Stimulated activated CD4-positive, alpha-beta T cell treated with anti-CD3 and anti-CD28 coated beads, TNF-alpha, amount 100 ng/mL, for 24 hours (primary cell): Measurements from ENCODE around the gene STN1.

ENCODE experiments used
- DNase-seq, 3 experiments: peaks; one replicate each; pipeline ENCODE4 v3.0.0-alpha.2; 2020; ENCODE audit warnings: low read depth in 3 of 3

The STN1 gene

GRCh38 chr10:103894441-103894864 is 23.5 kb downstream of the STN1 start:
- no peak for DNase-seq

DNA sequence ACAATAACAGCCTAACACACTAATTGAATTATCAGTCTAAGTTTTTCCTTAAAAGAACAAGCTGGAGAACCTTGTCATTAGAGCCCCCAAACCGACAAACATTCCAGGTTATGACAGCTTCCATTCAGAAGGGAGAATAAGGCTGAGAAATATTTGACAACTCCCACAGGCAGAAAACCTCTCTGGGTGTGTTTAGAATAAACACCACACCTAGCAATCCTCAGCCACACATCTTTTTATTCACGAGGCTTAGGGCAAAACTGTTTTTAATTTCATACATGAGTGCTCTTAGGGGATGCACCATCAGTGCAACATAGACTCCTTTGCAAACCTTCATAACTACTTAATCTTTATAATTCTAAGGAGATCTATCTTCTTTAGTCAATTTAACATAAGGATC is 24.2 kb downstream of the STN1 start:
- no peak for DNase-seq

- DNase-seq: no peak
Observed at GRCh38 chr10:103892181-103892580, 25.8 kb downstream of the STN1 start.

DNA sequence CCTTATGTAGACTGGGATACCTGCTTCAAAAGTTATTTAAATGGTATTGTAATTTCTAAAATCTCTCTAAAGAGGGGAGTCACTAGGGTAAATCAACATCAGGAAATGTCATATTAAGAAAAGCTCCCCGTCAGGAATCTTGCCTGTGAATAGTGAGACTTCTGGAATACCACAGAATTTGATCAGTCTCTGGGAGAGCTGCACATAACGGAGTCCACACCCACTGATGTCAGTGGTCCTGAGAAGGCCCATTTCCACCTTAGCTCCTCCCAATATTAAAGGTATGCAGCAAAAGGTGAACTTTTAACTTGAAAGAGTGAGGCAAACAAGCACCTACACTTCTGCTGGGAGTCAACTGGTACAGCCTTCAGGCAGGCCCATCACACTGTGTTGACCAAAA is 27.3 kb downstream of the STN1 start:
- no peak for DNase-seq

DNA sequence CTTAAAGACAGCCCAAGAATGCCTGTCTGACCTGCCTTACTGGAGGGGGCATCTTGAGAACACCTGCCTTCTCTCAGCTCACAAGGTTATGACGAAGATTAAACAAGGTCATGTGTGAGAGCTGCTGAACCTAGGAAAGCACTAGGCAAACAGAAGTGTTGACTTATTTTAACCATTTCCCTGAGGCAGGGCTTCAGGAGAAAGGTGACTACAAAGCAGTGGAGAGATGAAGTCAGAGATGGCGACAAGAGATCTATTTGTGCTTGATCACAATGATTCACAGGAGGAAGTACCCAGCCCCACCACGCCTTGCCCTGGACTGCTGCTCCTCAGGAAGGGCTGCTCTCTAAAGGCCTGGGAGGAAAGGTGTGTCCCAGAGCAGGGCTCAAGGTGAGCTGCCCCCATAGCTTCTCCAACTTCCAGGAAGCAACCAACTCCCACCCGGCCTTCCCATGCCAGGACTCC is 27.8 kb downstream of the STN1 start:
- DNase-seq: peak in 1 of 3 experiments; percentile 24

- no peak for DNase-seq
Observed at GRCh38 chr10:103889121-103889720, 28.8 kb downstream of the STN1 start.

- DNase-seq: no peak
Observed at GRCh38 chr10:103888113-103888841, 29.7 kb downstream of the STN1 start.

GRCh38 chr10:103885617-103886016 is 32.4 kb downstream of the STN1 start:
- no peak for DNase-seq

DNA sequence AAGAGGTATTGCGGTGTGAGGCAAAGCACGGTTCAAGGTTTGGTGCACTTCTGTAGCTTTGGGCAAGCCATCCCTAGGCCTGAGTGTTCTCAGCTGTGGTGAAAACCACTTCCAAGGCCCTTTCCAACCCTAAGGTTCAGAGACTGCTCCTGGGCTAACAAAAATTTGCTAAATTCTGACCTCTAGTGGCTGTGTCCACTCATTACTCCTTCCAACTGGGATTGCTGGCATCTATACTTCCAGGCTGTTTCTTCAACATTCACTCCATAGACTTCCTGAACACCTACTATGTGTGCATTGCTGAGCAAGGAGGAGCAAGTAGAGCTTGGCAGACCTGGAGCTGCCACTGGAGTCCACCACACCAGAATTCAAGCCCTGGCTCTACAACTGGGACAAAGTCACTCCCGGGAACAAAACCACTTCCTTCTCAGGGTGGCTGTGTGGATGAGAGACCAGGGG is 33.3 kb downstream of the STN1 start:
- DNase-seq: no peak

DNA sequence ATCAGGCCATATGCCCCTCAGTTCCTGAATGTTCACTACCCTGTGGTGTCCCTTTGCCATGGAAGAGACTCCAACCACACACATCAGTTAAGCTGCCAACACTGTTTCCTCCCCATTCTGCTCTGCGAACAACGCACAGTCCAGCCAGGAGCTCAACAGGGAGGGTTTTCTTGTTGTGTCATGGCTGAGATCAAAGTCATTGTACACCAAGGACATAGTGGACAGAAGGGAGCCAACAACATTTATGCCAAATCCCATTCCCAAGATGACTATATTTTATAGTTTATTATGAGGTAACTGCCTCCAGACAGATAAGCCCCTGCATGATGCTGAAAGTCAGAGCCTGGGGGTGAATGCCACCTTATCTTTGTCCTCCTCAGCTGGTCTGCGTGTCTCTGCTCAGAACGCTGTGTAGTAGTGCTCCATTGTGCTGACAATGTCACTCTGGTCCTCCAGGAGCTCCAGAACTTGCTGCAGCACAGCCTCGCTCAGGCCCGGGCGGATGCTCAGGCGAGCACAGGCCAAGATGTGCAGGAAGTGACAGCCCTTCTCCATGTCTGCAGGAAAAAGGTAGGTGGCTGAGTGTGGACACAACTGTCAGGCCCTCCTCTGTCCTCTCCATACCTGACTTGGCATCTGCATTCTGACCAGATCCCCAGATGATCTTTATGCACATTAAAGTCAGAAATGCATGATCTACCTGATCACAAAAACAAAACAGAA is 35.5 kb downstream of the STN1 start:
- DNase-seq: no peak

DNA sequence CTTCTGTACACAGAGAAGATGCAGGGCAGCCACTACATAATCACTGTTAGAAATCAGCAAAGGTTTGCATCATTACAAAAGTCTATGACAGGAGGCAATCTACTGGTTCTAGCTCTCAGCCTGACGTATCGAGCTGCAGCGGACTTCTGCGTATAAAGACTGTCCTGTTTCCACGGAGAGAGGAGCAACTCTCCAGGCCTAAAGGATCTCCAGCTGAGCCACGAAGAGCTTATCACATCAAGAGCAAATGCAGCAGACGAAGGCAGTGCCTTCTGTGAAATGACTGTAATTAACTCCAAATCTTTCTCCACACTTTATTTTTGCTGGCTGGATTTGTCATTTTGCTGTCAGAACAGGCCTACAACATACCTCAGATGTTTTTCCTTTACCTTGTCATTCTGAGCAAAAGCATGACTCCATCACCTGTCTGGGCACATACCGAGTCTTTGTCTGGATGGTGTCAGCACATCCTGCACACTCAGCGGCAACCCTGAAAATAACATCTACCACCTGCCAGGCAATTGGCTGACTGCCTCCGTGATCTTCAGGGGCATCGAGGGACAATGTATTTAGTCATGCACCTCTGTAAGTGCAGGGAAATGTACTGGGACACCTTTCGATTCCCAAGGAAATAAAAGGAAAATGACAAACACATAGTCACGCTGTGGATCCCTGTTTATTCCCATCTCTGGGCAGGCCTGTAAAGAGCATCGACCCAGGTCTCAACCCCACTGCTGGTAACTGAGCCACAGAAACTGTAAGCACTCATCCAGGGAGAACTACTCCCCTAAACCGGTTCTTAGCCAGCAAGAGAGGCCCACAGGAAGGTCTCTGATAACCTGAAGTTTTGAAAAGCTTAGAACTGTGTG is 36.3 kb downstream of the STN1 start:
- DNase-seq: no peak

DNA sequence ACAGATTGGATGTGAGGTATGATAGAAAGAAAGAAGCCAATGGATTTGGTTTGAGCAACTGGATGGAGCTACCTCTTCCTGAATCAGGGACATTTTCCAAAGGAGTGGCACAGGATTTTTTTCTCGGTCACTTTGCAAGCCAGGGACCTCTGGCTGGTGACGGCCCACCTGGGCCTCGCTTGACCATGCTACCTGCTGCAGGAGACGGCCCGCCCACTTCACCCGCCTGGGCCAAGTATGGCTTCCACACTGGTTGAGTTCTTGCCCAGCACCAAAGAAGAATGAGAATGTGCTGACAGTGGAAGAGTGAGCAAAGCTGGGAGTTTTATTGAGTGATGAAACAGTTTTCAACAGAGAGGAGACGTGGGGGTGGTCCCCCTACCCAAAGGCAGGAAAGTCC is 38.2 kb downstream of the STN1 start:
- no peak for DNase-seq

DNA sequence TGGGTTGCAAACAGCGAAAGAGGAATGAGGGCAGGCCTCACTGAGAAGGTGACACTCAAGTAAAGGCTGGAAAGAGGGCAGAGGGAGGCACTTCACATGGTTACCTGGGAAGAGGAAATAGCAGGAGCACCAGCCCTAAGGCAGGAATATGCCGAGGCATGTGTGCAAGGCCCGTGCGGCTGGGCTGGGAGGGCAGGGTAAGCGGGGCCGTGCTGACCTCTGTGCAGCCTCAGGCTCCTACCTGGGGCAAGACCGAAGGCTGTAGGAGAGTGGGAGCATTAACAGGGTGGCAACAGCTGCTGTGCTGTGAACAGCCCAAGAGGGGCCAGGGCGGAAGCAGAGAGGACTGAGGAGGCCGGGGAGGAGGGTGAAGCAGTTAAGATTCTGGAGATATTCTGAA is 38.6 kb downstream of the STN1 start:
- DNase-seq: no peak

- no peak for DNase-seq
Observed at GRCh38 chr10:103877861-103878260, 40.1 kb downstream of the STN1 start.

- DNase-seq: no peak
Observed at GRCh38 chr10:103876155-103876554, 41.8 kb downstream of the STN1 start.

DNA sequence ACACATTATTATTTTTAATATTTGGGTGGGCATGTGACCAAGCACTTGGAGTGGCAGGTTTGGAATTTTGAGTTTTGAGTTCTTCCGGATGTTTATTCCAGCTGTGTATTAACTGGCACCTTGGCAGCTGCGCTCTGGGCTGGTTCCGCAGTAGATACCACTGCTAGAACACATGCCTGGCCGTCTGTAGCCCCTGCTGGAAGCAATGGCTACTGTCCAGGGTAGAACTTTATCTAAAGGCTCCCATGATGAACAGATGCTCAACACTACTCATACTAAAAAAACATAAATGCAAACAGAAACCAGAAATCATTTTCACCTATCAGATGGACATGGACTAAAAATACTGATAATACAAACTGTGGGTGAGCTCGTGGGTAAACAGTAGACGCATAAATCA is 43.3 kb downstream of the STN1 start:
- DNase-seq: no peak

DNA sequence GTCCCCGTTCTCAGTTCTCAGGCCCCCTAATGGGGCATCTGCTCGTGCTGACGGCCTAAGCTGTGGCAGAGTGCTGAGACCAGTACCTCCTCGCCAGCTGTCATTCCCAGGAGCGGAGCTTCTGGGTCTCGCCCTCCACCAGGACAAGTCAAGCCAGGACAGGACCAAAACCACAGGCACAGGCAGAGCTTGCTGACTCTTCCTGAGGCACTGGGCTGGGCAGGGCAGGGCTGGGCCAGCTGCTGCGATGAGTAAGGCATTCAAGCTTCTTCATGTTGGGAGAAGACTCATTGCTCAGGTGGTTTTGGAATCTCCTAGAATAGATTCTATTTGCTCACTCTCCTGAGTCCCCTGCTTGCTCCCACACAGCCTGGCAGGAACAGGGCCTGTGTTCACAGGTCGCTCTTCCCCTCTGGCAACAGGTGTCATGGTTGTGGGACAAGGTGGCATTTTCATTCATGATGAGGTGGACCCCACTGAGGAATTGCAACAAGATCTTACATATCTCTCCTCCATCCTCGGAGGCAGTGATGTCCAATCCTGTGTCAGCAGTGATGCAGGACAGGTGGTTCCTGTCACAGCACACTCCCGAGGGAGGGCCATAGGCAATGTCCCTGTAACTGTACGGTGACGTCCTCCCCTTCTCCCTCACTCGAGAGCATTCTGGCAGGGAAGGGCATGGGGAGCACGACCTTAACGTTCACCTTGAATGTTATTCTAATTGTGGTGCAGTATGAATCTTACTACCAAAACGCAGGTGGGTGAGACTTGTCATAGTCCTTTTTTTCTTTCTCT is 45.6 kb downstream of the STN1 start:
- no peak for DNase-seq

GRCh38 chr10:103871006-103871405 is 47.0 kb downstream of the STN1 start:
- DNase-seq: no peak

GRCh38 chr10:103870516-103870915 is 47.5 kb downstream of the STN1 start:
- DNase-seq: no peak

GRCh38 chr10:103869336-103869735 is 48.6 kb downstream of the STN1 start:
- no peak for DNase-seq

- DNase-seq: no peak
Observed at GRCh38 chr10:103868200-103868599, 49.8 kb downstream of the STN1 start.
